ENCODE results near the gene SPATS2L.
"Not testable (repeated sequence)": the region's sequence is repeated elsewhere in the genome, so short reads cannot be mapped to it uniquely, and the experiment has no call there.

The SPATS2L gene

GRCh38 chr2:200321780-200322534, 15.5 kb downstream of the SPATS2L start:
- no peak for DNase-seq

- no peak for DNase-seq
These were observed 16.1 kb downstream of the SPATS2L start for GRCh38 chr2:200322607-200323006.

- DNase-seq: no peak
These were observed 17.9 kb downstream of the SPATS2L start for GRCh38 chr2:200324362-200324761.

GRCh38 chr2:200329384-200329783, 22.9 kb downstream of the SPATS2L start:
- DNase-seq: no peak

GRCh38 chr2:200329798-200330197, 23.3 kb downstream of the SPATS2L start:
- DNase-seq: no peak

GRCh38 chr2:200330351-200331060, 24.0 kb downstream of the SPATS2L start:
- DNase-seq: no peak

- DNase-seq: no peak
These were observed 24.5 kb downstream of the SPATS2L start for GRCh38 chr2:200331061-200331400.

- DNase-seq: no peak
These were observed 29.2 kb downstream of the SPATS2L start for GRCh38 chr2:200335657-200336056.

GRCh38 chr2:200336980-200337615, 30.6 kb downstream of the SPATS2L start:
- no peak for DNase-seq

GRCh38 chr2:200337621-200338020, 31.1 kb downstream of the SPATS2L start:
- DNase-seq: no peak

GRCh38 chr2:200338692-200339091, 32.2 kb downstream of the SPATS2L start:
- DNase-seq: no peak

- no peak for DNase-seq
These were observed 34.2 kb downstream of the SPATS2L start for GRCh38 chr2:200340508-200341224.

GRCh38 chr2:200341376-200341775, 34.9 kb downstream of the SPATS2L start:
- DNase-seq: no peak

GRCh38 chr2:200342235-200342634, 35.7 kb downstream of the SPATS2L start:
- DNase-seq: no peak

- DNase-seq: no peak
These were observed 36.2 kb downstream of the SPATS2L start for GRCh38 chr2:200342654-200343053.

GRCh38 chr2:200344202-200344601, 37.7 kb downstream of the SPATS2L start:
- not testable (repeated sequence) for DNase-seq

GRCh38 chr2:200345975-200346374, 39.5 kb downstream of the SPATS2L start:
- DNase-seq: no peak

GRCh38 chr2:200347301-200347700, 40.8 kb downstream of the SPATS2L start:
- no peak for DNase-seq

GRCh38 chr2:200348897-200349563, 42.5 kb downstream of the SPATS2L start:
- DNase-seq: no peak

GRCh38 chr2:200349868-200350267, 43.4 kb downstream of the SPATS2L start:
- no peak for DNase-seq

GRCh38 chr2:200350850-200351285, 44.4 kb downstream of the SPATS2L start:
- no peak for DNase-seq

- DNase-seq: no peak
These were observed 45.3 kb downstream of the SPATS2L start for GRCh38 chr2:200351815-200352214.

GRCh38 chr2:200352636-200353035, 46.1 kb downstream of the SPATS2L start:
- DNase-seq: no peak
